Middle frontal gyrus (tissue), 1 donor: ENCODE data around the gene DLD.
"Not testable (repeated sequence)": the region's sequence is repeated elsewhere in the genome, so short reads cannot be mapped to it uniquely, and the experiment has no call there.

Source experiments
- DNase-seq: peaks from one replicate; pipeline ENCODE4 v3.0.0-alpha.2; 2015; ENCODE audit warnings: low spot score; ENCODE audit errors: extremely low spot score

The DLD gene

GRCh38 chr7:107874111-107874510, 16.9 kb upstream of the DLD start:
- no peak for DNase-seq

DNA sequence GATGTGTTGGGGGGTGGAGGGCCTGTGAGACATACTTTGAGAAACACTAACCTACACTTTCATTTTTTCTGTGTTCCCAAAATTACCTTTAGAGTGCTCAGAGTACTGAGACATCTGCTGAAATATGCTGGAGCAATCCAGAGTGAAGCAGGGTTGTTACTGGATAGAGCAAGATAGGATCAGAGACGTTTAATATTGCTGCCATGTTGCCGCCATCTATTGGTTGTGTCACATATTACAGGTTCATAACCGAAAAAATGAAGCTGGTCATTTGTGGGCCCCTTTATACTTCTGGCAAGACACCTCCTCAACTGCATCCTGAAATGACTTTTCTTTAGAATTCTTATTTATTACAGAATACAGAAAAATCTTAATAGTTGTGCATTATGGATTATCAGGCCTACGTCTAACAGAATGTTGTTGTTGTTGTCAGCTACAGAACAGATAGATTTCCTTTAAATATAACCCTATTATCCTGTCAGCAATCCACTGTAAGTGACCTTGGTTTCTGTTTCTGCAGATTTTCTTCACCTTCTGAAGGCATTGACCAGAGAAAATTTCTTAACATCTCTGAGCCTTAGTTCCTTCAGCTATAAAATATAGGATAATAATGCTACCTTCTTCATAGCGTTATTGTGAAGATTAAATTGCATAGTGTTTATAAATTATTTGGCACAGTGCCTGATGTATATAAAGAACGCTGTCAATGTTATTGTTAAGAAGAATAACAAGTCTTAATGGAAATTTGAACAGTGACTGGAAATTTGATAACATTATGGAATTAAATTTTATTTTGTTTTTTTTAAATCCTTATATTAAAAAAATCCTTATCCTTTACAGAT, 16.2 kb upstream of the DLD start:
- peak; percentile 40 for DNase-seq

- no peak for DNase-seq
Observed at GRCh38 chr7:107876916-107877315, 14.1 kb upstream of the DLD start.

- no peak for DNase-seq
Observed at GRCh38 chr7:107877731-107878382, 13.1 kb upstream of the DLD start.

DNA sequence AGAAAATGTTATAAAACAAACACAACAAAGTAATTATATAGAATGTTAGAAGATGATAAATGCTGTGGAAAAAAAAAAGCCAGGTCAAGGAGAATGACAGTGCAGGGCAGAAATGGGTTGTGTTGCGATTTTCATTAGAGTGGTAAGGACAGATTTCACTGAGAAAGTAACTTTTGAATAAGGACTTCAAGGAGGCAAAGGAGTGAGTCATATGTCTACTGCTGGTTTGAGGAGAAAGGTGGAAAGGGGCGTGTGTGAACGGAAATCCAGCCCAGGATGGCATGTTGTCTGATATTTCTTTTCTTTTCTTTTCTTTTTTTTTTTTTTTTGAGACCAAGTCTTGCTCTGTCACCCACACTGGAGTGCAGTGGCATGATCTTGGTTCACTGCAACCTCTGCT, 12.3 kb upstream of the DLD start:
- DNase-seq: no peak

- peak; percentile 29 for DNase-seq
Observed at GRCh38 chr7:107879400-107880035, 11.5 kb upstream of the DLD start.

DNA sequence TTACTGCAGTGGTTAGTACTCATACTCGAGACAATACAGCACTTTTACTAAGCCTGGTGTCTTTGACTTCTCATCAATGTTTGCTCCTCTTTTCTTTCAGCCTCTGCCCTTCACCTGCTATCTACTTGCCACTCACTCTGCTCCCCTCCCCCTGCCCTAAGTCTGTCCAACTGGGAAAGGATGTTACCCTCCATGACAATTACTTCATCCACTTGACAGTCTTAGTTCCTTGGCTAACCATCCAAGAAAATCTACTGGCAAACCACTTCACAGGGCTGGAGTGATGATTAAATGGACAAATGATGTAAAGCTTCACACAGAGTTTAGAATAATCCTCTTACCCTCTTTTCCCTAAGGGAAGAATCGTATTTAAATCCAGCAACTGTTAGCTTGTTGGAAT, 8.2 kb upstream of the DLD start:
- DNase-seq: no peak

GRCh38 chr7:107884066-107884818, 6.7 kb upstream of the DLD start:
- DNase-seq: no peak

DNA sequence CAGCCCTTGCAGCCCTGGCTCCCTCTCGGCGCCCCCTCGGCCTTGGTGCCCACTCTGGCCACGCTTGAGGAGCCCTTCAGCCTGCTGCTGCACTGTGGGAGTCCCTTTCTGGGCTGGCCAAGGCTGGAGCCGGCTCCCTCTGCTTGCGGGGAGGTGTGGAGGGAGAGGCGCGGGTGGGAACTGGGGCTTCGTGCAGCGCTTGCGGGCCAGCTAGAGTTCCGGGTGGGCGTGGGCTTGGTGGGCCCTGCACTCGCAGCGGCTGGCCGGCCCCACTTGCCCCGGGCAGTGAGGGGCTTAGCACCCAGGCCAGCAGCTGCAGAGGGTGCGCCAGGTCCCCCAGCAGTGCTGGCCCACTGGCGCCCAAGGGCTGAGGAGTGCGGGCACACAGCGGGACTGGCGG, 3.2 kb upstream of the DLD start:
- not testable (repeated sequence) for DNase-seq

DNA sequence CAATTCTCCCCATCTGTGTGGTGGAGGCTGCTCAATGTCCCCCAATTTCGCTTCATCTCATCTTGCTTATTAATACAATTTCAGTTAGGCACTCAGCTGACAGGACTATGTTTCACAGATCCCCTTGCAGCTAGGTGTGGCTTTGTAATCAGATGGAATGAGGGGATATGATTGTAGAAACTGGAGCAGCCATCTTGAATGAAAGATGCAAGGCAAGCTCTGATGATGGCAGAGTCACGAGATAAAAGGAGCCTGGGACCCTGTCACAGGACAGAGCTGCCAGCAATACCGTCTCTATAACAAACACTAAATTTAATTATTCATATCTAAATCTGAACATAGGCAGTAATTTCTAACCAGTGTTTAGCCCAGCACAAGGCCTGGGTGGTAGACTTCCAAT, 991 bp upstream of the DLD start:
- DNase-seq: no peak

DNA sequence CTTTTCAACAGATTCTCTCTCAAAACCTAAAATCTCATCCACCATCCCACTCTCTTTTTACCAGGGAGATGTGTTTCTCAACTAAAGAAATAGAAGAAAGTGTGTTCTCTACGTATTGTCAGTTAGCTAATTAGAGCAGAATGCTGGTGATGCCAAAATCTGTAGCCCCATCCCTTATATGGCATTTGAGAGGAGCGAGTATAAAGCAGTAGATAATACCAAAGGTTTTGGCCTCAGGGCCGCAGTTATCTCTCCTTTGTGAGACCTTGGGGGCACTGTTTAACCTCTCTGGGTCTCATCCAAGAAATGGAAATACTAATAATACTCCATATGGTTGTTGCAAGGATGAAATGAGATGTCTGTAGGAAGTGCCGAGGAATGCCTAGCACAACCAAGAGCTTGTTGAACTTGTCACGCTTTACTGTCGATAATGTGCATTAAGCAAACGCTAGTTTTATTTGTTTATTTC, 456 bp upstream of the DLD start:
- DNase-seq: no peak

GRCh38 chr7:107891636-107892366, 818 bp downstream of the DLD start:
- DNase-seq: no peak

GRCh38 chr7:107892367-107892741, 1.4 kb downstream of the DLD start:
- not testable (repeated sequence) for DNase-seq

DNA sequence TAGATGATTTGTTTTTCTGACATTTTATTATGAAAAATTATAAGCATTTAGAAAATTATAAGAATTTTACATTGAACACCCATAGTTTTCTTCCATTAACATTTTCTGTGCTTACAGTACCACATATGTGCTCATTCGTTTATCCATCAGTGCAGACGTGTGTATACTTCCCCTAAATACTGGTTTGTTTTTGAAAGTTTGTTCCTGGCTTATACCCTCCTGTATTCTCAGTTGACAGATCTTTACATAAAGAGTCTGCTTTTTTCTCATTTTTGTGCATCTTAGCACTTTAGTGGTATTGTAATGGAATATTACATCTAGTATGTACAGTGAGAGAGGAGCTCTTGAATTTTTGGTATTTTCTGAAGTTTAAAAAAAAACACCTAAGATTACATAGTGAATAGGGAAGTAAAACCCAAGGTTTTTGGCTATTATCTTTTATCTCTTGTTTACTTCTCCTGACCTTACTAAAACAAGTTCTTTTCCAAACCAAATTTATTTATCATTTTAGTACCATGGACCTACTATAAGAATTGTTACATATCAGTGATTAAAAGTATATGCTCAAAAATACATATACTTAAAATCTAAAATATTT, 8.1 kb downstream of the DLD start:
- no peak for DNase-seq

DNA sequence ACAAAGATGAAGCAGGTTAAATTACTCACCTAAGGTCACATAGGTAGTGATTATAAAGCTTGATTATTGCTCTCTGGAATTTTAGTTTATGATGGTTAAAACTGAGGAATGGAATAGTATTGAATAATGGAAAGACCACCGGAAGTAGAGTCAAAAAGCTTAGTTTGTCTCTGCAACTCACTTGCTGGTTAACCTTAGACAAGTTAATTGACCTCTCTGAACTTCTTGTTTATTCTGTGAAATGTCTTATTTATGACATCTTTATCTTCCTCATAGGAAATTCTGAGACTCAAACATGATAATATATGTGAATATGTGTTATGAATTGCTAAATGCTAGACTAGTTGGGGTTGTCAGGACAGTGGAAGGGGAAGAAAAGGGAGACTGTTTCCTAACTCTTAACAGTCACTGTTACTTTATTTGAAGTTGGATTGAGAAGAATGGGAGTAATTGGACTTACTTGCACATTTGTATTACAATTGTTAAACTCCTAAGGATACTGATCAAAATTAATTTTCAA, 9.6 kb downstream of the DLD start:
- DNase-seq: no peak

DNA sequence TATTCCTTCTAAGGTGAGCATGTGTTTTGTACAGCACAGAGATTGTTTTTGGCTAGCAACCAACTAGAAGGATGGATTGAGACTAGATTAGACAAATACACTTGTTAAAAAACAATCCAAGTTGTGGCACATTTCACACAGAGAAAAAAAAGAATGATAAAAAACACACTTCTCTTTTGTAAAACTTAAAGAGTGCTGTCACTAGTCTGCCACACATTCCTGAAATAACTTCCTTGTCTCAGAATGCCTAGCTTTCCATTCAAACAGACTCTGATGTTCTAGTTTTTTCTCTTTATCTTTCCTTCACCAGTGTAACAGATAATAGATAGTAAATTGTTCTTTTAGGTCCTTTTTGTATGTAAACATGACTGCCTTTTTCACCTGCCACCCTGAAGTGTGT, 11.4 kb downstream of the DLD start:
- no peak for DNase-seq

GRCh38 chr7:107907790-107908189, 16.8 kb downstream of the DLD start:
- no peak for DNase-seq

GRCh38 chr7:107909445-107909844, 18.5 kb downstream of the DLD start:
- no peak for DNase-seq

GRCh38 chr7:107911981-107912380, 21.0 kb downstream of the DLD start:
- DNase-seq: no peak

DNA sequence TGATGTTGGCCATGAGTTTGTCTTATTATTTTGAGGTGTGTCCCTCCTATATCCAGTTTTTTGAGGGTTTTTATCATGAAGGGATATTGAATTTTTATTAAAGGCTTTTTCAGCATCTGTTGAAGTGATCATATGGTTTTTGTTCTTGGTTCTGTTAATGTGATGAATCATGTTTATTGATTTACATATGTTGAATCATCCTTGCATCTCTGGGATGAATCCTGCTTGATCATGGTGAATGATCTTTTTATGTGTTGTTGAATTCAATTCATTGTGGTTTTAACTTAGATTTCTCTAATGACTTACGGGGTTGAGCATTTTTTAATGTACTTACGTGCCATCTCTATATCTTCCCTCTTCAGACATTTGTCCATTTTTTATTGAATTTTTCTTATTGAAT, 22.9 kb downstream of the DLD start:
- no peak for DNase-seq
